AG04449 (cell line): ENCODE data around the gene EIF4G2.
A peak's percentile ranks its signal among the peaks of the same experiment; 100 is the strongest.

Source experiments
- CTCF ChIA-PET: fragments of 350-600 bp; formaldehyde crosslinking; extraction: SDS; loops from one replicate; lab custom pipeline; 2021; ENCODE audit warnings: antibody characterized with exemption; lab: Yijun Ruan, JAX
- POLR2A ChIA-PET: fragments of 400-600, 350-600 bp; formaldehyde crosslinking; extraction: SDS; loops from one replicate; lab custom pipeline; 2020; ENCODE audit warnings: antibody characterized with exemption, inconsistent platforms; lab: Yijun Ruan, JAX
- DNase-seq: peaks from one replicate; pipeline ENCODE4 v3.0.0-alpha.2; 2010; ENCODE audit warnings: low read depth, low spot score
- H3K4me3 ChIP-seq: 2 replicates; pipeline ENCODE4 v1.5.1; 2011; ENCODE audit warnings: low read depth, mild to moderate bottlenecking, control low read depth, low read length
- TF ChIP-seq, protein P1 (sequence below): IDR thresholded peaks from one replicate; pipeline ENCODE4 v1.5.1; 2011; ENCODE audit warnings: mild to moderate bottlenecking, moderate library complexity, low read length, control low read depth, inconsistent platforms; ENCODE audit not compliant: insufficient read depth; ENCODE audit errors: missing control alignments

Gene EIF4G2

DNA sequence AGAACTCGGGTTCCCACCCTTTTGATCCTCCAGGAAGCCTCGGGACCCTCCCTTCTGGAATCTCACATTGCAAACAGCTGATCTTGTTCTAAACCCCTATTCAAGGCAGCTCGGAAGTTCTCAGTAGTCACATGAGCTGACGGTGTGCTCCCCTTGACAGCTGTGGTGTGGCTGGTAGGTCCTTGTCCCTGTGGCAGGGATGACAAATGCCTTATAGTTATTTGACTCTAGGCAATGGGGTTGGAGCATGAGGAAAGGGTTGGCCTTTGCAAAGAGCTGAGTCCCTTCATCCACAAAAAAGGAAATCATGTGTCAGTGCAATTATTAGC lies 23.6 kb downstream of the EIF4G2 start:
- no peak overlapping the region for H3K4me3 ChIP-seq
- DNase-seq, result no peak
- TF ChIP-seq, protein P1, sequence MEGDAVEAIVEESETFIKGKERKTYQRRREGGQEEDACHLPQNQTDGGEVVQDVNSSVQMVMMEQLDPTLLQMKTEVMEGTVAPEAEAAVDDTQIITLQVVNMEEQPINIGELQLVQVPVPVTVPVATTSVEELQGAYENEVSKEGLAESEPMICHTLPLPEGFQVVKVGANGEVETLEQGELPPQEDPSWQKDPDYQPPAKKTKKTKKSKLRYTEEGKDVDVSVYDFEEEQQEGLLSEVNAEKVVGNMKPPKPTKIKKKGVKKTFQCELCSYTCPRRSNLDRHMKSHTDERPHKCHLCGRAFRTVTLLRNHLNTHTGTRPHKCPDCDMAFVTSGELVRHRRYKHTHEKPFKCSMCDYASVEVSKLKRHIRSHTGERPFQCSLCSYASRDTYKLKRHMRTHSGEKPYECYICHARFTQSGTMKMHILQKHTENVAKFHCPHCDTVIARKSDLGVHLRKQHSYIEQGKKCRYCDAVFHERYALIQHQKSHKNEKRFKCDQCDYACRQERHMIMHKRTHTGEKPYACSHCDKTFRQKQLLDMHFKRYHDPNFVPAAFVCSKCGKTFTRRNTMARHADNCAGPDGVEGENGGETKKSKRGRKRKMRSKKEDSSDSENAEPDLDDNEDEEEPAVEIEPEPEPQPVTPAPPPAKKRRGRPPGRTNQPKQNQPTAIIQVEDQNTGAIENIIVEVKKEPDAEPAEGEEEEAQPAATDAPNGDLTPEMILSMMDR, result no peak
- ChIA-PET CTCF (interaction anchor here (0.8 to 7.9 kb wide), 4 partner anchors 6 to 239 kb away, joined by 3 to 79 read pairs (median 17); no protein-coding TSS in a partner anchor), POLR2A (interaction anchor here (0.5 to 1.5 kb wide), 4 partner anchors 9 to 23 kb away, joined by 3 to 4 read pairs (median 4); partner anchors contain the start of gene EIF4G2)

DNA sequence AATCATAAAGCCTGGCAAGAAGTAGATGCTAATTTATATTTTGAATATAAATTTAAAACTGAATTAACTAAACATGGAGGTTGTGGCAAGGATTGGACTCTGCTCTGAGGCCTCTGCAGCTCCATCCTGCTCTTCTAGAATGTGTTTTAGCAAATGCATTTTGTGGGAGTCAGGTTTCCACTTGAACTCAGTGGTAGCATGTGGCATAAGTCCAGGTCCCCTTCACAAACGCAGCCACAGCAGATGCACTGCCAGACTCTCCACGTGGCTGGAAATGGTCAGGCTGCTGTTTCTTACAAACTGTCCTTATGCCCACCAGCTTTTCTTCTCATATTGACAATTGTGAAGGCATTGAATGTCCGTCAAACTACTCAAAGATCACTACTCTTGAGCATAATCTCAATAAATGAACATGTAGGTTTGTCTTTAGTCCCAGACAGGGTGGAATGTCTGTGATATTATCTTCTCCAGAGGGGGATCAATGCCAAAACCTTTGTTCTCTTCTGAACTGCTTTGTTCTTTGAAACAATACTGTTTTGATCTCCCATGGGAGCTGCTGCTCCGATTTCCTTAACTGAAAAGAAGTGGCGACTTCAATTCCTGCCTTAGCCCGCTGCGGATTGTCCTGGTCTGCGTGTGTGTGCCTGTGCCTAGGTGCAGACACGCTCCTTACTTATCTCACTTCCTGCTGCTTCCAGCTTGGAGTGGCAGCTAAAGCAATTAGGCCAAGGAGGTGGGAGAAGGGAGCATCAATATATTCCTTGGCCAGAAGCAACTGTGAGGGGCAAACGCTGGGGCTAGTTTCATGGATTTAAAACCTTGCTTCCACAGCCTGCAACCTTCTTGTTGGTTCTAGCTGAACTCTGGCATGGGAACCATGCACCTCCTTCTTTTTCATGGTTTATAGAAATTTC lies 24.2 kb downstream of the EIF4G2 start:
- POLR2A ChIA-PET, result interaction anchor here (0.5 to 1.5 kb wide), 4 partner anchors 10 to 24 kb away, joined by 3 to 4 read pairs (median 4); partner anchors contain the start of gene EIF4G2

DNA sequence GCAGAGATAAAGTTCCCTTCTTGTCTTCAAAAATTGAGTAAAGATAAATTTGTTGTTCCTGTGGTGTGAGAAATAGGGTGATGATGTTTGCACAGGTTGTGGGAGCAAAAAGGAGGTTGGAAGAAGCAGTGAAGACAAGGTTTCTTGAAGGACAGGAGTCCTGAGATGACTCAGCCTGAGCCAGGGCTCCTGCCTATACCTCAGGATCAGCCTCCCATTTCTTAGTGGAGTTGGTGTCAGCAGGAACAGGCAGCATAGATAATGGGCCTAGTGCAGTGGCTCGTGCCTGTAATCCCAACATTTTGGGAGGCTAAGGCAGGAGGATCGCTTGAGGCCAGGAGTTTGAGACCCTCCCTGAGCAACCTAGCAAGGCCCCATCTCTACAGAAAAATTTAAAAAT lies 28.7 kb downstream of the EIF4G2 start:
- POLR2A ChIA-PET, result interaction anchor here (0.7 kb wide), 1 partner anchor 1765 kb away, joined by 3 read pairs; no protein-coding TSS in a partner anchor
- CTCF ChIA-PET, result interaction anchor here (0.9 to 7.9 kb wide), 6 partner anchors 10 to 1012 kb away, joined by 3 to 79 read pairs (median 4); no protein-coding TSS in a partner anchor
- H3K4me3 ChIP-seq, result no peak overlapping the region
- TF ChIP-seq, protein P1, result no peak
- no peak for DNase-seq

More for the DNA sequence above, 24.2 kb downstream of the EIF4G2 start:
- no peak overlapping the region for H3K4me3 ChIP-seq
- TF ChIP-seq, protein P1, result no peak
- no peak for DNase-seq
- CTCF ChIA-PET, result interaction anchor here (0.6 to 7.9 kb wide), 7 partner anchors 7 to 989 kb away, joined by 3 to 79 read pairs (median 3); no protein-coding TSS in a partner anchor

DNA sequence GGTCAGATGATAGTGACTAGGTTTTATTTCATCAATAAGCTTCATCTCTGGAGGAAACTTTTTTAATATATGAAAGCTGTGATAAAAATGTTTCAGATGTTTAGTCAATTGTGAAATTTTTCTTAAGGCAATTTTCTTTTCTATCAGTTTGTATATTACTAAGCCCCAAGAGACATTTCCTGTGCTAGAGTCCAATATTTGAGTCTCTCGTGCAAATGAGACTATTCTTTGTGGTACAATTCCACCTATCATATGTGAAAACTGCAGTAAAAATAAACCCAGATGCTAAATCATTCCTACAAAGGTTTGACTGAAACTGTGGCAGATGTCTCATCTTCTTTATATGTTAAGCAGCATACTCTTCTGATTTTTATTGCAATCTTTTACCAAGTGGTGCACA lies 29.6 kb downstream of the EIF4G2 start:
- TF ChIP-seq, protein P1, result no peak
- DNase-seq, result no peak
- ChIA-PET POLR2A (interaction anchor here (1.0 kb wide), 1 partner anchor 30 kb away, joined by 5 read pairs; the partner anchor contains the start of gene EIF4G2), CTCF (interaction anchor here (4.1 to 7.9 kb wide), 2 partner anchors 9 to 12 kb away, joined by 29 to 79 read pairs; no protein-coding TSS in a partner anchor)
- H3K4me3 ChIP-seq, result no peak overlapping the region

DNA sequence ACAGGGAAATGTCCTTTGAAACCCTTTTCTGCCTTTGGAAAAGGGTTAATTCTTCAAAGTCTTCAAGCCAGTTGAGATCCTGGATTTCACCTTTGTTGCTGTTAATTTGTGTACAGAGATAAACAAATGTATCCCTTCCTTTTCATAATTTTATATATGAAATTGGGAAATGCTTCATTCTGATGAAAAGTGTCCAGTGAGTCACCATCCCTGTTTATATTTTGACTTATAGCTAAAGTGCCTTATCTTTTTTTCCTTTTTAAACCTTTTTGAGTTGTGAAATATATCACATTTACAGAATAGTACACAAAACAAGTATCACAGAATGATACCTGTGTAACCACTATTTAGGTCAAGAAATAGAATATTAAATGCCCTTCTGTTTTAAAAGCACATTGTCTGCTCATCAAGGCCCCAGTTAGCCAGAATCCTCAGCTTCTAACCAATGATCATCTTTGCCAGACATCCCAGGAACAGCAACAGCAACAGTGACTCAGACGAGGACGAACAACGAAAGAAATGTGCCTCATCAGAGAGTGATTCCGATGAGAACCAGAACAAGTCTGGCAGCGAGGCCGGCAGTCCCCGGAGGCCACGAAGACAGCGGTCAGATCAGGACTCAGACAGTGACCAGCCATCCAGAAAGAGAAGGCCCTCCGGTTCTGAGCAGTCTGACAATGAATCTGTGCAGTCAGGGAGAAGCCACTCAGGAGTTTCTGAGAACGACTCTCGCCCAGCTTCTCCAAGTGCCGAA lies 30.3 kb downstream of the EIF4G2 start:
- CTCF ChIA-PET, result interaction anchor here (4.1 to 7.9 kb wide), 2 partner anchors 8 to 13 kb away, joined by 29 to 79 read pairs; no protein-coding TSS in a partner anchor
- POLR2A ChIA-PET, result interaction anchor here (1.0 kb wide), 1 partner anchor 30 kb away, joined by 5 read pairs; the partner anchor contains the start of gene EIF4G2
- TF ChIP-seq, protein P1, result no peak
- H3K4me3 ChIP-seq, result no peak overlapping the region
- DNase-seq, result peak; percentile 26
